Gastrocnemius medialis (tissue), 4 donors: ENCODE results near the gene IQSEC2. TPM values are rescaled to one million over a fixed set of nuclear protein-coding genes. Genes with fewer than 3 reads are reported as not detected.

Experiments used
- ATAC-seq, 2 donors: fragments of 150-250 bp; one replicate each; pipeline ENCODE4 v1.9.1; 2016
- DNase-seq, 2 donors: peaks; one replicate each; pipeline ENCODE4 v3.0.0-alpha.2; 2019
- H3K27ac ChIP-seq, 4 donors: fragments of 200-600 bp; sonication (generic); 1 replicate in 1 of 4; 2 replicates in 3 of 4; pipeline ENCODE4 v1.5.1; 2016 to 2018; ENCODE audit warnings: mild to moderate bottlenecking in 2 of 4, moderate library complexity in 1 of 4
- H3K27me3 ChIP-seq, 3 donors: fragments of 200-600 bp; sonication (generic) in 2 of 3; 1 replicate in 1 of 3; 2 replicates in 2 of 3; pipeline versions ENCODE4 v1.5.1 to v1.6.0; 2016 to 2019; ENCODE audit warnings: mild to moderate bottlenecking in 1 of 3, moderate library complexity in 1 of 3
- H3K36me3 ChIP-seq, 2 donors: fragments of 200-600 bp; sonication (generic) in 1 of 2; one replicate each; pipeline ENCODE4 v1.5.1; 2017 to 2018
- H3K4me1 ChIP-seq, 2 donors: fragments of 200-600 bp; sonication (generic) in 1 of 2; one replicate each; pipeline ENCODE4 v1.5.1; 2016 to 2017; ENCODE audit warnings: mild to moderate bottlenecking in 2 of 2
- H3K4me3 ChIP-seq, 4 donors: fragments of 200-600 bp; sonication (generic) in 3 of 4; 1 replicate in 1 of 4; 2 replicates in 3 of 4; pipeline ENCODE4 v1.5.1; 2016 to 2019; ENCODE audit warnings: mild to moderate bottlenecking in 2 of 4
- H3K9me3 ChIP-seq, 3 donors: fragments of 200-600 bp; sonication (generic) in 2 of 3; 1 replicate in 1 of 3; 2 replicates in 2 of 3; pipeline ENCODE4 v1.5.1; 2016 to 2019
- CTCF ChIP-seq, 5 experiments: fragments of 450-650 bp in 3 of 5; fragments of 200-600 bp in 2 of 5; sonication (generic) in 2 of 5; IDR thresholded peaks in 4 of 5; conservative IDR thresholded peaks in 1 of 5; 1 replicate in 4 of 5; 2 replicates in 1 of 5; pipeline ENCODE4 v1.5.1; 2016 to 2019; ENCODE audit warnings: antibody characterized with exemption in 5 of 5, mild to moderate bottlenecking in 3 of 5, moderate library complexity in 3 of 5
- POLR2A ChIP-seq, 2 donors: fragments of 450-650 bp; IDR thresholded peaks; one replicate each; pipeline ENCODE4 v1.6.1; 2017; ENCODE audit warnings: antibody characterized with exemption in 2 of 2, mild to moderate bottlenecking in 2 of 2, moderate library complexity in 2 of 2
- in situ Hi-C, 4 donors: fragments of 200-750 bp; cut with MboI; loops; one replicate each; pipeline versions ENCODE4 v1.15.0 to v1.8.0; 2017; ENCODE audit warnings: low sequenced_read_pairs in 4 of 4
- intact Hi-C: fragments of 100-400 bp; cut with DNase I; formaldehyde crosslinking; loops from one replicate; pipeline ENCODE4 v1.15.1; 2023; ENCODE audit warnings: low total_unique reads
- total RNA-seq, 4 donors: library from RNA; depleted of rRNA; stranded (reverse); fragments of >200 nt; gene quantifications; one replicate each; pipeline versions ENCODE4 v1.1.0 to v1.2.3, GENCODE V29; 2016

The IQSEC2 gene
- total RNA-seq, 4 donors from 2014 or later = 59.2 to 127 (median 73.9) TPM

- Histone ChIP-seq H3K4me1 (no peaks in the 10 kb centered on the region), H3K36me3 (no peaks in the 10 kb centered on the region), H3K27ac (no peak overlapping the region), H3K4me3 (no peak overlapping the region), H3K9me3 (no peaks in the 10 kb centered on the region), H3K27me3 (peaks cover 0 to 4% (median 0%) of the 10 kb centered on the region in 3 donors)
- DNase-seq = no peak
- no peak for ATAC-seq
- TF ChIP-seq POLR2A (IDR thresholded peaks at IDR 0.05) = no peak
- no peak for TF ChIP-seq CTCF (IDR thresholded peaks at IDR 0.05 in 4 of 5, conservative IDR thresholded peaks at IDR 0.05 in 1 of 5)
- intact Hi-C loops = no loop called here
- in situ Hi-C loops = no loop called here
Observed at GRCh38 chrX:53272808-53273337, 8.5 kb downstream of the IQSEC2 start.

GRCh38 chrX:53269536-53270107 lies 11.8 kb downstream of the IQSEC2 start:
- ATAC-seq = no peak
- DNase-seq = no peak
- Histone ChIP-seq H3K4me1 (no peaks in the 10 kb centered on the region), H3K36me3 (no peaks in the 10 kb centered on the region), H3K9me3 (no peaks in the 10 kb centered on the region), H3K27ac (no peak overlapping the region), H3K27me3 (peaks cover 0 to 4% (median 0%) of the 10 kb centered on the region in 3 donors), H3K4me3 (no peak overlapping the region)
- in situ Hi-C loops (no loop called here), intact Hi-C loops (no loop called here)
- TF ChIP-seq POLR2A (IDR thresholded peaks at IDR 0.05) (no peak), CTCF (IDR thresholded peaks at IDR 0.05 in 4 of 5, conservative IDR thresholded peaks at IDR 0.05 in 1 of 5) (no peak)

GRCh38 chrX:53268173-53268572 lies 13.2 kb downstream of the IQSEC2 start:
- H3K36me3 ChIP-seq = no peaks in the 10 kb centered on the region
- no peak for TF ChIP-seq CTCF (IDR thresholded peaks at IDR 0.05 in 4 of 5, conservative IDR thresholded peaks at IDR 0.05 in 1 of 5)
- no peak for TF ChIP-seq POLR2A (IDR thresholded peaks at IDR 0.05)
- ATAC-seq = no peak

GRCh38 chrX:53266914-53267313 lies 14.5 kb downstream of the IQSEC2 start:
- TF ChIP-seq CTCF (IDR thresholded peaks at IDR 0.05 in 4 of 5, conservative IDR thresholded peaks at IDR 0.05 in 1 of 5) (no peak), POLR2A (IDR thresholded peaks at IDR 0.05) (no peak)
- no peak for ATAC-seq
- H3K4me1 ChIP-seq = no peaks in the 10 kb centered on the region

More at GRCh38 chrX:53268173-53268572, 13.2 kb downstream of the IQSEC2 start:
- DNase-seq = no peak
- Histone ChIP-seq H3K9me3 (no peaks in the 10 kb centered on the region), H3K27ac (no peak overlapping the region), H3K4me3 (no peak overlapping the region), H3K4me1 (no peaks in the 10 kb centered on the region), H3K27me3 (peaks cover 0 to 4% (median 0%) of the 10 kb centered on the region in 3 donors)
- in situ Hi-C loops = no loop called here
- intact Hi-C loops = no loop called here

More at GRCh38 chrX:53266914-53267313, 14.5 kb downstream of the IQSEC2 start:
- in situ Hi-C loops (no loop called here), intact Hi-C loops (no loop called here)
- DNase-seq = no peak
- Histone ChIP-seq H3K27ac (no peak overlapping the region), H3K36me3 (no peaks in the 10 kb centered on the region), H3K9me3 (no peaks in the 10 kb centered on the region), H3K4me3 (no peak overlapping the region), H3K27me3 (peaks cover 0 to 4% (median 0%) of the 10 kb centered on the region in 3 donors)
